ENCODE data around the gene PPP2R1B. TPM values are rescaled to one million over a fixed set of nuclear protein-coding genes. Genes with fewer than 3 reads are reported as not detected.

The PPP2R1B gene
- polyA plus RNA-seq, 4 donors, result 19.2 to 26.6 (median 19.6) TPM

- DNase-seq (ENCODE audit: low read depth in 4 of 4, low spot score in 2 of 4), result no peak
Observed at GRCh38 chr11:111698852-111699559, 67.2 kb downstream of the PPP2R1B start.

GRCh38 chr11:111697933-111698371 lies 68.2 kb downstream of the PPP2R1B start:
- DNase-seq (ENCODE audit: low read depth in 4 of 4, low spot score in 2 of 4), result no peak

GRCh38 chr11:111696556-111696955 lies 69.6 kb downstream of the PPP2R1B start:
- DNase-seq (ENCODE audit: low read depth in 4 of 4, low spot score in 2 of 4), result no peak

GRCh38 chr11:111694851-111695250 lies 71.3 kb downstream of the PPP2R1B start:
- peak in 2 of 4 donors; percentile 8 to 17 for DNase-seq (ENCODE audit: low read depth in 4 of 4, low spot score in 2 of 4)

GRCh38 chr11:111693224-111693937 lies 72.8 kb downstream of the PPP2R1B start:
- no peak for DNase-seq (ENCODE audit: low read depth in 4 of 4, low spot score in 2 of 4)

- DNase-seq (ENCODE audit: low read depth in 4 of 4, low spot score in 2 of 4), result no peak
Observed at GRCh38 chr11:111691741-111692140, 74.4 kb downstream of the PPP2R1B start.

GRCh38 chr11:111691176-111691575 lies 75.0 kb downstream of the PPP2R1B start:
- DNase-seq (ENCODE audit: low read depth in 4 of 4, low spot score in 2 of 4), result no peak

GRCh38 chr11:111688013-111688412 lies 78.2 kb downstream of the PPP2R1B start:
- DNase-seq (ENCODE audit: low read depth in 4 of 4, low spot score in 2 of 4), result no peak

- DNase-seq (ENCODE audit: low read depth in 4 of 4, low spot score in 2 of 4), result no peak
Observed at GRCh38 chr11:111684251-111684650, 81.9 kb downstream of the PPP2R1B start.

GRCh38 chr11:111683806-111684205 lies 82.4 kb downstream of the PPP2R1B start:
- DNase-seq (ENCODE audit: low read depth in 4 of 4, low spot score in 2 of 4), result no peak

- DNase-seq (ENCODE audit: low read depth in 4 of 4, low spot score in 2 of 4), result no peak
Observed at GRCh38 chr11:111680486-111681175, 85.6 kb downstream of the PPP2R1B start.

Other genes starting within 250 kb of the PPP2R1B start
- gene LAYN, start 225.7 kb downstream of the PPP2R1B start, polyA plus RNA-seq (ENCODE audit: insufficient read length in 4 of 4), result 1 to 10 TPM; 7.3 to 8.0 (median 7.5) TPM
- 10 to 100 TPM; 18.7 to 24.0 (median 21.3) TPM for gene SIK2, start 163.9 kb downstream of the PPP2R1B start, polyA plus RNA-seq (ENCODE audit: insufficient read length in 4 of 4)
- 10 to 100 TPM; 38.2 to 47.6 (median 42.6) TPM for gene ALG9, start 105.2 kb upstream of the PPP2R1B start, polyA plus RNA-seq (ENCODE audit: insufficient read length in 4 of 4)
- 1 to 10 TPM; 5.1 to 6.1 (median 5.6) TPM for gene FDXACB1, start 112.8 kb upstream of the PPP2R1B start, polyA plus RNA-seq (ENCODE audit: insufficient read length in 4 of 4)
- 10 to 100 TPM; 39.9 to 51.3 (median 43.6) TPM for gene CFAP68, start 113.2 kb upstream of the PPP2R1B start, polyA plus RNA-seq (ENCODE audit: insufficient read length in 4 of 4)
- gene CRYAB, start 145.4 kb upstream of the PPP2R1B start, polyA plus RNA-seq (ENCODE audit: insufficient read length in 4 of 4), result 10 to 100 TPM; 46.4 to 69.2 (median 52.6) TPM
- 1 to 10 TPM; 1.8 to 3.1 (median 2.3) TPM for gene HSPB2, start 146.3 kb upstream of the PPP2R1B start, polyA plus RNA-seq (ENCODE audit: insufficient read length in 4 of 4)
- 10 to 100 TPM in 3 of 4 donors, 1 to 10 TPM in 1; 9.7 to 14.4 (median 12.9) TPM for gene C11orf52, start 152.5 kb upstream of the PPP2R1B start, polyA plus RNA-seq (ENCODE audit: insufficient read length in 4 of 4)
- gene DIXDC1, start 171.0 kb upstream of the PPP2R1B start, polyA plus RNA-seq (ENCODE audit: insufficient read length in 4 of 4), result 10 to 100 TPM; 19.2 to 20.7 (median 20.0) TPM